ENCODE measurements around the gene APH1B. TPM values are rescaled to one million over a fixed set of nuclear protein-coding genes. Genes with fewer than 3 reads are reported as not detected.

The APH1B gene
- total and polyA plus RNA-seq, 2 of the 4 experiments (the other 2 are of a cell fraction) = 7.0 to 7.7 TPM

GRCh38 chr15:63263519-63263918 is 13.9 kb upstream of the APH1B start:
- WGBS, 2 experiments (ENCODE audit: extremely low coverage in 2 of 2, insufficient read length in 1 of 2) = 70% methylated on average over 2 of the region's 6 CpGs; no CpG with 5 or more reads in 1 of the 2 experiments
- peaks cover 18% of the 10 kb centered on the region for H3K36me3 ChIP-seq (ENCODE audit: control insufficient read depth, insufficient read depth, low read length)
- DNase-seq = no peak

More at GRCh38 chr15:63263519-63263918, 13.9 kb upstream of the APH1B start:
- H3K9me3 ChIP-seq (ENCODE audit: control insufficient read depth, insufficient read depth, low read length) = no peaks in the 10 kb centered on the region
- H3K4me3 ChIP-seq (ENCODE audit: insufficient read depth, low read depth, low read length) = no peak overlapping the region
- no peak overlapping the region for H2BK5ac ChIP-seq (ENCODE audit: low read depth, low read length, poor library complexity, severe bottlenecking)
- H3K9ac ChIP-seq (ENCODE audit: low read depth, low read length) = no peak overlapping the region
- dilution Hi-C loops (cut with HindIII; ENCODE audit: low sequenced_read_pairs, unreplicated experiment) = no loop called here
- TF ChIP-seq, protein P1, sequence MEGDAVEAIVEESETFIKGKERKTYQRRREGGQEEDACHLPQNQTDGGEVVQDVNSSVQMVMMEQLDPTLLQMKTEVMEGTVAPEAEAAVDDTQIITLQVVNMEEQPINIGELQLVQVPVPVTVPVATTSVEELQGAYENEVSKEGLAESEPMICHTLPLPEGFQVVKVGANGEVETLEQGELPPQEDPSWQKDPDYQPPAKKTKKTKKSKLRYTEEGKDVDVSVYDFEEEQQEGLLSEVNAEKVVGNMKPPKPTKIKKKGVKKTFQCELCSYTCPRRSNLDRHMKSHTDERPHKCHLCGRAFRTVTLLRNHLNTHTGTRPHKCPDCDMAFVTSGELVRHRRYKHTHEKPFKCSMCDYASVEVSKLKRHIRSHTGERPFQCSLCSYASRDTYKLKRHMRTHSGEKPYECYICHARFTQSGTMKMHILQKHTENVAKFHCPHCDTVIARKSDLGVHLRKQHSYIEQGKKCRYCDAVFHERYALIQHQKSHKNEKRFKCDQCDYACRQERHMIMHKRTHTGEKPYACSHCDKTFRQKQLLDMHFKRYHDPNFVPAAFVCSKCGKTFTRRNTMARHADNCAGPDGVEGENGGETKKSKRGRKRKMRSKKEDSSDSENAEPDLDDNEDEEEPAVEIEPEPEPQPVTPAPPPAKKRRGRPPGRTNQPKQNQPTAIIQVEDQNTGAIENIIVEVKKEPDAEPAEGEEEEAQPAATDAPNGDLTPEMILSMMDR (conservative IDR thresholded peaks at IDR 0.05; ENCODE audit: low read depth, low read length) = no peak
- TF ChIP-seq BHLHE40 (IDR thresholded peaks at IDR 0.05; ENCODE audit: low read depth, low read length) (no peak), CHD1 (IDR thresholded peaks at IDR 0.05; ENCODE audit: low read depth, low read length) (no peak), MAZ (IDR thresholded peaks at IDR 0.05; ENCODE audit: borderline replicate concordance, low read depth, low read length) (no peak), NFE2L2 (IDR thresholded peaks at IDR 0.05; ENCODE audit: low read depth, low read length) (no peak), SMC3 (IDR thresholded peaks at IDR 0.05; ENCODE audit: low read depth, low read length) (no peak), MXI1 (IDR thresholded peaks at IDR 0.05; ENCODE audit: borderline replicate concordance, low read depth, low read length) (no peak), RFX5 (IDR thresholded peaks at IDR 0.05; ENCODE audit: low read depth, low read length) (no peak), RCOR1 (IDR thresholded peaks at IDR 0.05; ENCODE audit: insufficient replicate concordance, low read length) (no peak), ELK1 (IDR thresholded peaks at IDR 0.05; ENCODE audit: borderline replicate concordance, low read depth, low read length) (no peak), POLR2A (IDR thresholded peaks at IDR 0.05; ENCODE audit: low read depth, low read length) (no peak), USF2 (IDR thresholded peaks at IDR 0.05; ENCODE audit: low read depth, low read length) (no peak)
- no peak overlapping the region for H3K4ac ChIP-seq (ENCODE audit: low read depth, low read length)
- no peak overlapping the region for H3K27ac ChIP-seq (ENCODE audit: insufficient read depth, low read length)
- H3K56ac ChIP-seq (ENCODE audit: extremely low read depth, insufficient read depth, low read length) = no peak overlapping the region
- no peaks in the 10 kb centered on the region for H3K9me1 ChIP-seq (ENCODE audit: insufficient read depth, low read length)
- no peak overlapping the region for H3K14ac ChIP-seq (replicated peaks; ENCODE audit: low read depth, low read length)
- intact Hi-C loops (cut with micrococcal nuclease) = loop anchor here (5.0 kb wide), 1 partner anchor 481 kb away; no protein-coding TSS in a partner anchor
- H3K4me2 ChIP-seq (ENCODE audit: low read depth, low read length) = no peak overlapping the region
- 0 out of 4 replicates have a peak, but pooled peaks cover under 1 to 2% of the 10 kb centered on the region in 2 experiments for H3K79me1 ChIP-seq (ENCODE audit: low read depth in 1 of 2, low read length in 2 of 2)
- BruUV-seq (replicated peaks) = no TSS peak
- H3K4me1 ChIP-seq (ENCODE audit: control insufficient read depth, insufficient read depth, low read length) = no peaks in the 10 kb centered on the region; the same call in 1 of the 2 replicates
- no peaks in the 10 kb centered on the region for H4K20me1 ChIP-seq (ENCODE audit: insufficient read depth, low read length)
- no peaks in the 10 kb centered on the region for H3K27me3 ChIP-seq (ENCODE audit: control insufficient read depth, insufficient read depth, low read length)
- no peak overlapping the region for H4K91ac ChIP-seq (ENCODE audit: insufficient read depth, low read depth, low read length)
- CTCF ChIA-PET = no interaction called here
- no peak overlapping the region for H2AK5ac ChIP-seq (ENCODE audit: low read depth, low read length)
- H3K23ac ChIP-seq (ENCODE audit: low read depth, low read length) = no peak overlapping the region
- H2AK9ac ChIP-seq (replicated peaks; ENCODE audit: low read depth, low read length, poor library complexity) = no peak overlapping the region
- no peak overlapping the region for H2BK20ac ChIP-seq (ENCODE audit: low read depth, low read length)
- POLR2A ChIA-PET (ENCODE audit: unreplicated experiment) = no interaction called here
- no peak for ATAC-seq (ENCODE audit: low read depth)
- no peak overlapping the region for H2BK15ac ChIP-seq (ENCODE audit: low read depth, low read length)
- in situ Hi-C loops (cut with MboI; ENCODE audit: low sequenced_read_pairs) = no loop called here
- H2BK120ac ChIP-seq (ENCODE audit: low read depth, low read length) = no peak overlapping the region
- H3K18ac ChIP-seq (ENCODE audit: low read depth, low read length) = no peak overlapping the region
- no peak overlapping the region for H4K8ac ChIP-seq (ENCODE audit: low read depth in 2 of 2, low read length in 2 of 2)
- H2AFZ ChIP-seq (replicated peaks; ENCODE audit: low read length, poor library complexity) = no peak overlapping the region
- no peak overlapping the region for H4K5ac ChIP-seq (ENCODE audit: low read depth, low read length)

All from IMR-90 (cell line).